Common myeloid progenitor, CD34-positive (primary cell): ENCODE results near the gene CXorf58.

Source experiments
- CTCF ChIA-PET: fragments of 350-600 bp; sonication (Branson Sonifier 250); formaldehyde crosslinking; loops from one replicate; lab custom pipeline; 2021; ENCODE audit warnings: antibody characterized with exemption; lab: Charles Lee
- POLR2A ChIA-PET: fragments of 350-600 bp; sonication (Branson Sonifier 250); formaldehyde crosslinking; loops from one replicate; lab custom pipeline; 2021; ENCODE audit warnings: antibody characterized with exemption; lab: Charles Lee
- DNase-seq, 3 donors: peaks; one replicate each; pipeline versions ENCODE4 v3.0.0 to v3.0.0-alpha.2; 2013
- H3K27ac ChIP-seq, 2 experiments: 1 replicate in 1 of 2; 2 replicates in 1 of 2; pipeline ENCODE4 v1.7.0; 2013; ENCODE audit warnings: inconsistent platforms in 2 of 2, low read length in 2 of 2, mild to moderate bottlenecking in 2 of 2, low read depth in 1 of 2, moderate library complexity in 1 of 2; ENCODE audit not compliant: severe bottlenecking in 2 of 2, insufficient read depth in 1 of 2, poor library complexity in 1 of 2
- H3K27me3 ChIP-seq, 5 experiments: replicated peaks in 2 of 5; 1 replicate in 3 of 5; 2 replicates in 2 of 5; pipeline versions ENCODE4 v1.6.1 to v1.7.0; 2013; ENCODE audit warnings: low read length in 4 of 5, mild to moderate bottlenecking in 2 of 5, moderate library complexity in 2 of 5, inconsistent platforms in 1 of 5; ENCODE audit not compliant: insufficient read depth in 5 of 5, control insufficient read depth in 4 of 5
- H3K36me3 ChIP-seq, 4 experiments: 1 replicate in 2 of 4; 2 replicates in 2 of 4; pipeline versions ENCODE4 v1.6.1 to v1.7.0; 2013; ENCODE audit warnings: low read length in 3 of 4, control low read depth in 1 of 4, mild to moderate bottlenecking in 1 of 4; ENCODE audit not compliant: control insufficient read depth in 4 of 4, insufficient read depth in 4 of 4
- H3K4me1 ChIP-seq, 4 experiments: 1 replicate in 3 of 4; 2 replicates in 1 of 4; pipeline versions ENCODE4 v1.6.1 to v1.7.1; 2013; ENCODE audit warnings: low read length in 3 of 4, mild to moderate bottlenecking in 3 of 4, control low read depth in 1 of 4, inconsistent platforms in 1 of 4, moderate library complexity in 1 of 4; ENCODE audit not compliant: control insufficient read depth in 4 of 4, insufficient read depth in 4 of 4; ENCODE audit errors: control extremely low read depth in 1 of 4
- H3K4me3 ChIP-seq, 7 experiments: 1 replicate in 4 of 7; 2 replicates in 3 of 7; pipeline versions ENCODE4 v1.5.1 to v1.7.0; 2013; ENCODE audit warnings: mild to moderate bottlenecking in 7 of 7, low read length in 6 of 7, moderate library complexity in 6 of 7, inconsistent platforms in 2 of 7, low read depth in 2 of 7, control low read depth in 1 of 7; ENCODE audit not compliant: insufficient read depth in 4 of 7, control insufficient read depth in 1 of 7; ENCODE audit errors: extremely low read depth in 1 of 7
- H3K9me3 ChIP-seq, 5 experiments: 1 replicate in 4 of 5; 2 replicates in 1 of 5; pipeline versions ENCODE4 v1.6.1 to v1.7.1; 2013; ENCODE audit warnings: low read length in 4 of 5, mild to moderate bottlenecking in 2 of 5, inconsistent platforms in 1 of 5, low read depth in 1 of 5, moderate library complexity in 1 of 5; ENCODE audit not compliant: control insufficient read depth in 4 of 5, insufficient read depth in 2 of 5; ENCODE audit errors: control extremely low read depth in 1 of 5
- WGBS: methylation state at CpG from one replicate; pipeline ENCODE4 v1.1.5; 2013; ENCODE audit not compliant: insufficient coverage; 5-methylcytosine and 5-hydroxymethylcytosine counted together

CXorf58 gene

DNA sequence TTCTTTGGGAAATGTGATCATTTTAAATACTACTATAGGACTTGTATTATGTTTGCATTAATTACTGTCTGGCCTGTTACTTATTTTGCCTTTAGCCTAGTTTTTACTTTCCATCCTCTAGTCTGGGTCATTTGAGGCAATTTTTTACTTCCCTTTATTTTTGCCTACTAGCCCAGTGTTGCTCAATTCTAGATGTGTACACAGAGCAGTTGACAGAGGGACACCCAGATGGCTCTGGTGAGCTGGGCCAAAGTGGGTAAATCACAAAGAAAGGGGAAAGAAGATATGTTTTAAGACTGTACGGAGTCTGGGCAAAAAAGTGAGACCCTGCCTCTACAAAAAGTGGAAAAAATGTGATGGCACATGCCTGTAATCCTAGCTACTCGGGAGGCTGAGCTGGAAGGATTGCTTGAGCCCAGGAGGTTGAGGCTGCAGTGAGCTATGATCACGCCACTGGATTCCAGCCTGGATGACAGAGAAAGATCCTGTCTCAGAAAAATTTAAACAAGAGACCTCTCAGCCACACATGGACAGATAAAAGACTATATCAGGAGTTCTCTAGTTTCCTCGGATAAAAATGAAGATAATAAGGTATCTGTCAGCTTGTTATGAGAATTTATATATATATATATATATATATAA, 35.8 kb upstream of the CXorf58 start:
- Histone ChIP-seq H3K9me3 (no peaks in the 10 kb centered on the region), H3K27ac (no peak overlapping the region), H3K4me1 (peaks cover 0 to 8% (median 2%) of the 10 kb centered on the region in 4 experiments), H3K36me3 (no peaks in the 10 kb centered on the region), H3K27me3 (peaks cover 0 to 3% (median 0%) of the 10 kb centered on the region in 5 experiments), H3K4me3 (no peak overlapping the region)
- 75% methylated on average over 3 of the region's 4 CpGs for WGBS
- DNase-seq: peak; percentile 6 to 65 (median 59)
- ChIA-PET POLR2A (no interaction called here), CTCF (no interaction called here)

DNA sequence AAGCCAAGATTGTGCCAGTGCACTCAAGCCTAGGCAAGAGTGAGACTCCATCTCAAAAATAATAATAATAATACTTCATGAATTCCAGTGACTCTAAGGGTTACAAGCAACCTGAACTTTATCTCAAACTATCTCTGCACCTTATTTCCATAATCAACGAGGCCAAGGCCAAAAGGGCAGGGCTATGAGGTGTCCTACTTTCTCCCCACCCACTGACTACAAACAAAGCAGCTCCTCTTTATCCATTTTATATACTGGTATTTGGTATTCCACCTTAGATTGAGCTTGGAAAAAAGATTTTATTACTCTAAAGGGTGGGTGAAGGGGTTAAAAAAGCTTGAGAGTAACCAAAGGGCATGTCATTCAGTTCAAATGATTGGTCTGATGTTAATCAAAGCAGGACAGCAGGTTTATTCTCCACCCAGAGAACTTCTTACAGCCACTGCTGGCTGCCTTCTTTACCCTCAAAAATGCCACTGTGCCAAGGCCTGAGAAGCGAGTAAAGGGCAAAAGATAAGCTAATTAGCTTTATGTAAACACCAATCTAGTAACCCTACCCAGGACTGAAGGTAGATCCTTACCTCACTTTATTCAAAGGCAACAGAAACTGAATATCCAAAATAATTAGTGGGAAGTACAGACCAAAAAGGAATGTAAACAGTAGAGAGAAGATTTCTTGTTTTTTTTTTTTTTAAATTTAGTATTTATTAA, 28.3 kb upstream of the CXorf58 start:
- no peaks in the 10 kb centered on the region for H3K9me3 ChIP-seq
- ChIA-PET POLR2A (no interaction called here), CTCF (no interaction called here)
- no peak overlapping the region for H3K27ac ChIP-seq
- no CpG with 5 or more reads among the region's 2 CpGs for WGBS
- H3K36me3 ChIP-seq: no peaks in the 10 kb centered on the region
- no peak overlapping the region for H3K4me3 ChIP-seq
- DNase-seq: no peak
- peaks cover 0 to 4% (median under 1%) of the 10 kb centered on the region in 4 experiments for H3K4me1 ChIP-seq
- peaks cover 0 to 12% (median 0%) of the 10 kb centered on the region in 5 experiments for H3K27me3 ChIP-seq

DNA sequence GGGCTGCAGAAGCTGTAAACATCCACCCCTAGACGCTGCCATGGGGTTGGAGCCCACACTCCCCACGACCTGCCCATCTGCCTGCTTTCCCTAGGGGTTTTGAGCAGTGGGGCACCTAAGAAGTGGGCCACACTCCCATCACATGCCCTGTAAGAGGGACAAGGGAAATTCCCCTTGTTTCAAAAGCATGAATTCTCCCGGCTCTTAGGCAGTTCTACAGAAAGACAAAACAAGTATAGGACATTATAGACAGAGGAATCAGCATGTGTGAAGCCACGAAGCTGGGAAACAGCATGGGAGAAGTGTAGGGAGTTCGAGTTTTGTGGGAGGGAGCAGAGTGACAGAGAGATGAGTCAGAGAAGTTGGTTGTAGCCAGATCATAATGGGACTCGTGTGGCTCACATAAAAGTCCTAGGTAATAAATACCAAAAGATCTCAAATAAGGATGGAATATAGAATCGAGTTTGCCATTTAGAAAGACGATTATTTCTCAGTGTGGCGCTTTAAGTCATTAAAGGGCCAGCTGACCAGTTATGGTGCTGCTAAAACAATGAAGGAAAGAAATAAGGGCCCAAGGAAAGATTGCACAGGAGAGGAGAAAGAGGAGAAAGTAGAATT, 24.0 kb upstream of the CXorf58 start:
- peaks cover 0 to 9% (median 2%) of the 10 kb centered on the region in 4 experiments for H3K4me1 ChIP-seq
- H3K9me3 ChIP-seq: no peaks in the 10 kb centered on the region
- peaks cover 0 to 6% (median 0%) of the 10 kb centered on the region in 5 experiments for H3K27me3 ChIP-seq
- H3K27ac ChIP-seq: peak overlapping the region in 1 of 2 experiments; percentile 40
- H3K4me3 ChIP-seq: no peak overlapping the region
- POLR2A ChIA-PET: no interaction called here
- H3K36me3 ChIP-seq: no peaks in the 10 kb centered on the region
- WGBS: 73% methylated on average over 7 of the region's 9 CpGs
- CTCF ChIA-PET: interaction anchor here (2.6 kb wide), 1 partner anchor 18 kb away, joined by 9 read pairs; no protein-coding TSS in a partner anchor
- no peak for DNase-seq

DNA sequence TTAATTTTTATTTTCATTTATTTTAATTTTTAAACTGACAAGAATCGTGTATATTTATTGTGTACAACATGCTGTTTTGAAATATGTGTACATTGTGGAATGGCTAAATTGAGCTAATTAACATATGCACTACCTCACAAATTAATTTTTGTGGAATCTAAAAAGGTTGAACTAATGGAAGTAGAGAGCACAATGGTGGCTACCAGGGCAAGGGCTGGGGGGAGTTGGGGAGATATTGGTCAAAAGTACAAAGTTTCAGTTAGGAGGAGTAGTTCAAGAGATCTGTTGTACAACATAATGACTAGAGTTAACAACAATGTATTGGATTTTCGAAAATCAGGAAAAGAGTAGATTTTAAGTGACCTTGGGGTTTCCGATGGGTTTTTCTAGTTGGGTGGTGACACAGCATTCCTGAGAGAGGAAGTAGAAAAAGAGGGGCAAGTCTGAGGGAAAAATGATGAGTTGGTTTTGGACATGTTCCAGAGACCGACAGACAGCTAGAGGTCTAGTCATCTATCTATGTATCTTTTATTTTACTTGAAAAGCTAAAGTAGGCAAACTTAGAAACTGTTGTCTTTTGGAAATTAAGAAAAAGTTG, 23.3 kb upstream of the CXorf58 start:
- ChIA-PET CTCF (interaction anchor here (2.6 kb wide), 1 partner anchor 17 kb away, joined by 9 read pairs; no protein-coding TSS in a partner anchor), POLR2A (no interaction called here)
- Histone ChIP-seq H3K27me3 (peaks cover 0 to 6% (median 0%) of the 10 kb centered on the region in 5 experiments), H3K27ac (peak overlapping the region in 1 of 2 experiments; percentile 40), H3K4me3 (no peak overlapping the region), H3K4me1 (peaks cover 0 to 9% (median 2%) of the 10 kb centered on the region in 4 experiments), H3K36me3 (no peaks in the 10 kb centered on the region), H3K9me3 (no peaks in the 10 kb centered on the region)
- WGBS: 33% methylated on average over 1 of the region's 4 CpGs
- peak in 2 of 3 donors; percentile 23 for DNase-seq

DNA sequence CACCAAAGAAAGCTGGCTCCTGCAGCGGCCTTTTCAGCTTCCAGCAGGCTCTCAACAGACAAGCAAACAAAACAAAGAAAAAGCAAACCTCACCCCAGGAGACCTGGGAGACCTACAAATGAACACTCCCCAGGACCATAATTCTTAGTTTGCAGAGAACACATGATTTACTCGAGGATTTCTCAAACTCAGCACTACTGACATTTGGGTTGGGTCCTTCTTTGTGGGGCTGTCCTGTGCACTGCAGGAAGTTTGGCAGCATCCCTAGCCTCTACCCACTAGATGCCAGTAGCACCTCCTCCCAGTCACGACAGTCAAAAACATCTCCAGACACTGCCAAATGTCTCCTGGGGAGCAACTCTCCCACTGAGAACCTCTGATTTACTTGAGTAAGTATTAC, 22.0 kb upstream of the CXorf58 start:
- 100% methylated on average over 1 of the region's 3 CpGs for WGBS
- ChIA-PET POLR2A (no interaction called here), CTCF (interaction anchor here (2.6 kb wide), 1 partner anchor 16 kb away, joined by 9 read pairs; no protein-coding TSS in a partner anchor)
- no peak for DNase-seq
- no peak overlapping the region for H3K27ac ChIP-seq
- peaks cover 0 to 9% (median 2%) of the 10 kb centered on the region in 4 experiments for H3K4me1 ChIP-seq
- peaks cover 0 to 6% (median 0%) of the 10 kb centered on the region in 5 experiments for H3K27me3 ChIP-seq
- H3K4me3 ChIP-seq: no peak overlapping the region
- H3K9me3 ChIP-seq: no peaks in the 10 kb centered on the region
- no peaks in the 10 kb centered on the region for H3K36me3 ChIP-seq

DNA sequence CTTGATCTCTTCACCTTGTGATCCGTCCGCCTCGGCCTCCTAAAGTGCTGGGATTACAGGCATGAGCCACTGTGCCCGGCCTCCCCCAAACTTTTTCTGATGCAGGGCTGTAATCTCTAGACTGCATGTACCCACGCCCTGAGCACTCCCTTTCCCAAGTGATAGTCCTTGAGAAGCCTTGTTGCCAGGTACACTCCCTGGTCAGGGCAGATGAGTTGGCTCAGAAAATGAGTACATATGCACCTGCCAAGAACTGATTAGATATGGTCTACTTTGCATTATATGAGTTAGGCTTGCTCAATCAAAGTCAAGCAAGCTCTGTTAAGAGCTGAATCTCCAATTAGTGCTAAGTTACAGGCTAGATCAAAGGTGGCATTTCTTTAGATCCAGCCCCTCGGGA, 20.4 kb upstream of the CXorf58 start:
- WGBS: 96% methylated on average over 6 of the region's 6 CpGs
- no peak for DNase-seq
- H3K4me1 ChIP-seq: peaks cover 0 to 9% (median 2%) of the 10 kb centered on the region in 4 experiments
- ChIA-PET POLR2A (interaction anchor here (0.9 kb wide), 1 partner anchor 105 kb away, joined by 6 read pairs; the partner anchor contains the start of gene SAT1), CTCF (no interaction called here)
- no peak overlapping the region for H3K27ac ChIP-seq
- no peak overlapping the region for H3K4me3 ChIP-seq
- no peaks in the 10 kb centered on the region for H3K36me3 ChIP-seq
- no peaks in the 10 kb centered on the region for H3K9me3 ChIP-seq
- peaks cover 0 to 6% (median 0%) of the 10 kb centered on the region in 5 experiments for H3K27me3 ChIP-seq
